Lower leg skin (tissue), 3 donors: Measurements from ENCODE around the gene ELMO3.

Experiments used
- POLR2A ChIP-seq, 2 donors: fragments of 450-650 bp; IDR thresholded peaks; one replicate each; pipeline ENCODE4 v1.6.1; 2016 to 2017; ENCODE audit warnings: antibody characterized with exemption in 2 of 2, mild to moderate bottlenecking in 1 of 2, moderate library complexity in 1 of 2
- TF ChIP-seq, protein P1 (sequence below), 3 donors: fragments of 450-650 bp; IDR thresholded peaks; one replicate each; pipeline ENCODE4 v1.5.1; 2016; ENCODE audit warnings: antibody characterized with exemption in 3 of 3, mild to moderate bottlenecking in 3 of 3, moderate library complexity in 2 of 3

DNA sequence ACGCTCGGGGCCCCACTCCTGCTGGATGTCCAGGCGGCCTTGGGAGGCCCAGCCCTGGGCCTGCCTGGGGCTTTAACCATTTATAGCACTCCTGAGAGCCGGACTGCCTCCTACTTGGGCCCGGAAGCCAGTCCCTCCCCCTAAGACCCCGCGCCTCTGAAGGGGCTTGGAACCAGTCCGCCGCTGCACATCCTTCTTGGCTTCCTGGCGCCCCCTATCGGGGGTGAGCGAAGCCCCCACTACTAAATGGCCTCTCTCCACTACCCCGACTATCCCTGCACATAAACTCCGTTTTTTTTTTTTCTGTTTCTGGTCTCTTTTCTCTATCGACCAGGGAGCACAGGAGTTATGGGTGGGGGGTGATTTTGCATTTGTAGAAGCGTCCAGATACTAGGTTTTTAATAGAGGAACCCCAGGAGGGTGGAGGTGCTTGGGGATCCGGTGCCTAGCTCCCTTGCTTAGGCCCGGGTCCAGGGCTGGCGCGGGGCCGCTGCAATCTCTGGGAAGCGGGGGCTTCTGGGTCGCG is 29.2 kb upstream of the ELMO3 start:
- TF ChIP-seq, protein P1, sequence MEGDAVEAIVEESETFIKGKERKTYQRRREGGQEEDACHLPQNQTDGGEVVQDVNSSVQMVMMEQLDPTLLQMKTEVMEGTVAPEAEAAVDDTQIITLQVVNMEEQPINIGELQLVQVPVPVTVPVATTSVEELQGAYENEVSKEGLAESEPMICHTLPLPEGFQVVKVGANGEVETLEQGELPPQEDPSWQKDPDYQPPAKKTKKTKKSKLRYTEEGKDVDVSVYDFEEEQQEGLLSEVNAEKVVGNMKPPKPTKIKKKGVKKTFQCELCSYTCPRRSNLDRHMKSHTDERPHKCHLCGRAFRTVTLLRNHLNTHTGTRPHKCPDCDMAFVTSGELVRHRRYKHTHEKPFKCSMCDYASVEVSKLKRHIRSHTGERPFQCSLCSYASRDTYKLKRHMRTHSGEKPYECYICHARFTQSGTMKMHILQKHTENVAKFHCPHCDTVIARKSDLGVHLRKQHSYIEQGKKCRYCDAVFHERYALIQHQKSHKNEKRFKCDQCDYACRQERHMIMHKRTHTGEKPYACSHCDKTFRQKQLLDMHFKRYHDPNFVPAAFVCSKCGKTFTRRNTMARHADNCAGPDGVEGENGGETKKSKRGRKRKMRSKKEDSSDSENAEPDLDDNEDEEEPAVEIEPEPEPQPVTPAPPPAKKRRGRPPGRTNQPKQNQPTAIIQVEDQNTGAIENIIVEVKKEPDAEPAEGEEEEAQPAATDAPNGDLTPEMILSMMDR (IDR thresholded peaks at IDR 0.05), result no peak
- no peak for TF ChIP-seq POLR2A (IDR thresholded peaks at IDR 0.05)
